ENCODE data around the gene HIVEP3.

GRCh38 chr1:41482001-41482765 is 436.5 kb downstream of the HIVEP3 start:
- TF ChIP-seq, protein P1, sequence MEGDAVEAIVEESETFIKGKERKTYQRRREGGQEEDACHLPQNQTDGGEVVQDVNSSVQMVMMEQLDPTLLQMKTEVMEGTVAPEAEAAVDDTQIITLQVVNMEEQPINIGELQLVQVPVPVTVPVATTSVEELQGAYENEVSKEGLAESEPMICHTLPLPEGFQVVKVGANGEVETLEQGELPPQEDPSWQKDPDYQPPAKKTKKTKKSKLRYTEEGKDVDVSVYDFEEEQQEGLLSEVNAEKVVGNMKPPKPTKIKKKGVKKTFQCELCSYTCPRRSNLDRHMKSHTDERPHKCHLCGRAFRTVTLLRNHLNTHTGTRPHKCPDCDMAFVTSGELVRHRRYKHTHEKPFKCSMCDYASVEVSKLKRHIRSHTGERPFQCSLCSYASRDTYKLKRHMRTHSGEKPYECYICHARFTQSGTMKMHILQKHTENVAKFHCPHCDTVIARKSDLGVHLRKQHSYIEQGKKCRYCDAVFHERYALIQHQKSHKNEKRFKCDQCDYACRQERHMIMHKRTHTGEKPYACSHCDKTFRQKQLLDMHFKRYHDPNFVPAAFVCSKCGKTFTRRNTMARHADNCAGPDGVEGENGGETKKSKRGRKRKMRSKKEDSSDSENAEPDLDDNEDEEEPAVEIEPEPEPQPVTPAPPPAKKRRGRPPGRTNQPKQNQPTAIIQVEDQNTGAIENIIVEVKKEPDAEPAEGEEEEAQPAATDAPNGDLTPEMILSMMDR (conservative IDR thresholded peaks at IDR 0.05; ENCODE audit: low read length), result no peak
- no peak for TF ChIP-seq EZH2phosphoT487 (IDR thresholded peaks at IDR 0.05; ENCODE audit: borderline replicate concordance)

All from Loucy (cell line).